LNCAP (cell line): ENCODE measurements around the gene APLP2.

Source experiments
- TF ChIP-seq, protein P1 (sequence below): fragments of 450-650 bp; IDR thresholded peaks from 2 replicates; pipeline ENCODE4 v1.5.1; 2017; ENCODE audit warnings: mild to moderate bottlenecking

Gene APLP2

DNA sequence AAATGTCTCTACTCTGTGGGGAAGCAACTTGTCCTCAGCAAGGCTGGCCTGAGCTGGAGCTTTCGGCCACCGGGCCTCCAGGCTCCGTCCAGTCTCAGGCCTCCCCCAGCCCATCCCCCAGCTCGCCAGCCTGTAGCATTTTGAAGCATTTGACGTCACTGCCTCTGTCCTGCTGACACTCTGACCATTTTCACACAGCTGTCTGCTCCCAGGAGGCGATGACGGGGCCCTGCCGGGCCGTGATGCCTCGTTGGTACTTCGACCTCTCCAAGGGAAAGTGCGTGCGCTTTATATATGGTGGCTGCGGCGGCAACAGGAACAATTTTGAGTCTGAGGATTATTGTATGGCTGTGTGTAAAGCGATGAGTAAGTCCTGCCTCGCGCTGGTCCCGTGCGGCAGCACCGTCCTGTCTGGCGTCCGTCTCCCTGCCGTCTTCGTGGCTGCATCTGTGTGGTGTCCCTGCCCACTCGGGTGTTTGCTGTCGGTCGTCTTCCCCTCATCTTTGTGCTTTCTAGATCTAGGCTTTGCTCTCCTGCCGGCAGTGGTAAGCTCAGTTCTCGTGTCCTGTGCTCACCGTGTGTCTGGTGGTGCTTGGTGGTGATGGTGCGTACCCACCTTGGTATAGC, 53.8 kb downstream of the APLP2 start:
- TF ChIP-seq, protein P1, sequence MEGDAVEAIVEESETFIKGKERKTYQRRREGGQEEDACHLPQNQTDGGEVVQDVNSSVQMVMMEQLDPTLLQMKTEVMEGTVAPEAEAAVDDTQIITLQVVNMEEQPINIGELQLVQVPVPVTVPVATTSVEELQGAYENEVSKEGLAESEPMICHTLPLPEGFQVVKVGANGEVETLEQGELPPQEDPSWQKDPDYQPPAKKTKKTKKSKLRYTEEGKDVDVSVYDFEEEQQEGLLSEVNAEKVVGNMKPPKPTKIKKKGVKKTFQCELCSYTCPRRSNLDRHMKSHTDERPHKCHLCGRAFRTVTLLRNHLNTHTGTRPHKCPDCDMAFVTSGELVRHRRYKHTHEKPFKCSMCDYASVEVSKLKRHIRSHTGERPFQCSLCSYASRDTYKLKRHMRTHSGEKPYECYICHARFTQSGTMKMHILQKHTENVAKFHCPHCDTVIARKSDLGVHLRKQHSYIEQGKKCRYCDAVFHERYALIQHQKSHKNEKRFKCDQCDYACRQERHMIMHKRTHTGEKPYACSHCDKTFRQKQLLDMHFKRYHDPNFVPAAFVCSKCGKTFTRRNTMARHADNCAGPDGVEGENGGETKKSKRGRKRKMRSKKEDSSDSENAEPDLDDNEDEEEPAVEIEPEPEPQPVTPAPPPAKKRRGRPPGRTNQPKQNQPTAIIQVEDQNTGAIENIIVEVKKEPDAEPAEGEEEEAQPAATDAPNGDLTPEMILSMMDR, result no peak

DNA sequence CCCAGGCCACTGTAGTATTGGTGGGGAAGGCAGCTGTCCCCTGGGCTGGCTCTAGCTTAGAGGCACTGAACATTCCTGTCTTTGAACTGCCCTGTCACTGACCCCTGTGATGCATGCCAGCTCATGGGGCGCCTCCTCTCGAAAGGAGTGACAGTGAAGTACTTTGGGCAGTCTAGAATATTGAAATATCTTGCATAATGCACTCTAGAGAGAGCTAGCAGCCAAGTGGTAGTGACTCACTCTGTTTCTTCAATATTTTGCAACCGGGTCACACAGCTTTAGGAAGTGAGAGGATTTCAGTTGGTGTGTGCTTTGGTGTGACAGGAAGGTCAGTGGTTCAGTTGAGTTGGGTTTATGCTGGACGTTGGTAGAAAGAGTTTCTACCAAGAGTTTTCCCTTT, 54.4 kb downstream of the APLP2 start:
- TF ChIP-seq, protein P1, result no peak

GRCh38 chr11:130125638-130126037, 55.9 kb downstream of the APLP2 start:
- TF ChIP-seq, protein P1, result no peak

GRCh38 chr11:130126516-130126915, 56.8 kb downstream of the APLP2 start:
- TF ChIP-seq, protein P1, result no peak

GRCh38 chr11:130127509-130127908, 57.8 kb downstream of the APLP2 start:
- TF ChIP-seq, protein P1, result no peak

DNA sequence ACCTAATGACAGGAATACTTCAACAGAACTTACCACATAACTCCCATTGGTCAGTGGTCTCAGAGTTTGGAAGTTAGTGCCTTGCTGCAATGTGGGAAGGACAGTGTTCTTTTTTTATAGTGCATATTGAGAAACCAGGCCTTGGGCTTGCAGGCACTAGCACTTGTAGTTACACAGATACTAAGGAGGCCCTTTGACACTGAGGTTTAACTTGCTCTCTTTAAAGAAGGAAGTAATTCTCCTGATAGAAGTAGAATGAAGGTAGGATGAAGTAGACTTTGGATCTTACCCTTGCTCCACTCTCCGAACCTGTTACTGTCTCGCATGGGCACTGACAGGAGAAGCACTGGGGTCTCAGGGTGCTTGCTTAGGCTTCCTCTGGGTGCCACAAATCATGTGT, 58.9 kb downstream of the APLP2 start:
- TF ChIP-seq, protein P1, result no peak

DNA sequence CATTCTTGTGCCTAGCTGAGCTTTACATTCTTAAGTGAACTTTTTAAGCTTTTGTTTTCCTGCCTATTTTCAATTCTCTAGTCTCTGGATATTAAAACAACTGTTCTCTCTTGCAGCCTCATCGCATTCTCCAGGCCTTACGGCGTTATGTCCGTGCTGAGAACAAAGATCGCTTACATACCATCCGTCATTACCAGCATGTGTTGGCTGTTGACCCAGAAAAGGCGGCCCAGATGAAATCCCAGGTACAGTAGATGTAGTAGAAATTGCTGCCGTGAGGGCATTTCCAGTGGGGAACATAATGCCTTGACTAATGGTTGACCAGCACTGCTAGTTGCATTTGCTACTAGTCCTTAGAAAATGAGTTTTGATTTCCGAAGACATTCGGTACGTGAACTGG, 60.2 kb downstream of the APLP2 start:
- TF ChIP-seq, protein P1, result no peak
